NCI-H446 (cell line): Measurements from ENCODE around the gene CMKLR1.

ENCODE experiments used
- DNase-seq, 2 experiments: peaks; one replicate each; lab custom pipeline; 2025; lab: John Stamatoyannopoulos, UW

The CMKLR1 gene

DNA sequence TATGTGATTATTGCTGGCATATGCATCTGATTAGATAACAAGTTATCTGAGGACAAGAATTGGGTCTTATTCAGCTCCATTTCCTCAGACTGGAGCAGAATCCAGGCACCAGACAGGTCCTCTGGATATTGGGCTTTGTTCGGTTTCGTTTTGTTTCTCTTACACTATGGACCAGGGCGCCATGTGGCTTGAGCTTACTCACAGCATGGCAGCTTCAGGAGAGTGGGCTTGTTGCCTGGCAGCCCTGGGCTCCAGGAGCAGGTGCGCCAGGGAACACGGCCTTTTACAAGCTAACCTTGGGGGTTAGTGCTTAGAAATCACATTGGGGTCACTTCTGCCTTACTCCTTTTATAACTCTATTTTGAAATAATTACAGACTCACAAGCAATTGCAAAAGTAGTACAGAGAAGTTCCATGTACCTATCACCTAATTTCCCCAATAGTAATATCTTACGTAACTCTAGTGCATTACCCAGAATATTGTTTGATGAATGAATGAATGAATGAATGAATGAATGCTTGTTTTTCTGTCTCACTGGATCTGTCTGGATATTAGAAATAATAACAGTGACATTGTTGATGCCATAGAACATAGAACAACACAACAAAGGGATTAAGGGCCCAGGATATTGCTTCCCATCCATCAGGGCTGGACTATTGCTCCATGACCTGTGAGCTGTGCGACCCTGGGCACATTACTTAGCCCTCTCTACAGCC lies 39.0 kb downstream of the CMKLR1 start:
- DNase-seq: no peak

DNA sequence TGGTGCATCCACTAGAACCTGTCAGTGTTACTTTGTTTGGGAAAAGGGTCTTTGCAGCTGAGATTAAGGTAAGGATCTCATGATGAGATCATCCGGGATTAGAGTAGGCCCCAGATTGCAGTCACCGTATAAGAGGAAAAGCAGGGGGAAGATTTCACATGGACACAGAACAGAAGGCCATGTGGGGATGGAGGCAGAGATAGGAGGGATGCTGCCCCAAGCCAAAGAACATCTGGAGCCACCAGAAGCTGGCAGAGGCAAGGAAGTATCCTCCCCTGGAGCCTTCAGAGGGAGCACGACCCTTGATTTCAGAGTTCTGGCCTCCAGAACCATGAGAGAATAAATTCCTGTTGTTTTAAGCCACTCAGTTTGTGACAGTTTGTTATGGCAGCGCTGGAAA lies 39.6 kb downstream of the CMKLR1 start:
- no peak for DNase-seq

DNA sequence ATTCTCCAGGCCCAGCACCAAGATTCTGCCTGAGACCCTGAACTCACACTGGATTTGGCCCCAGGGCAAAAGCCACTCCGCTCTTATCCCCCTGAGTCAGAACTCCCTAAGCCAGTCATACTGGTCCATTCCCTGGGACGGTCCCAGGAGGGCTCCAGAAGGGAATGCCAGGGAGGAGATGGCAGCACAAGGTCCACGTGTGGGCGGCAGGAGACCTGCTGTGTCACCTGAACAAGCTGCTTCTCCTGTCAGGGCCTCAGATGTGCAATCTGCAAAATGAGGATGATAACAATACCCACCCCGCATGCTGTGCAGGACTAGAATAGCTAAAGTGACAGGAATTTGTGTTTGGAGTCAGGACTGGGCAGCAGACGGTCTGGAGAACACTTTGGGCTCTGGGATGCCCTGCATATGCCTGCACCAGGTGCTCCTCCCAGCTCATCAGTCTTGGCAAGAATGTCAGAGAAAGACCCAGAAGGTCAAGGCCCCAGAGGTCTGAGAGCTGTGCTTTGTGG lies 40.3 kb downstream of the CMKLR1 start:
- no peak for DNase-seq

DNA sequence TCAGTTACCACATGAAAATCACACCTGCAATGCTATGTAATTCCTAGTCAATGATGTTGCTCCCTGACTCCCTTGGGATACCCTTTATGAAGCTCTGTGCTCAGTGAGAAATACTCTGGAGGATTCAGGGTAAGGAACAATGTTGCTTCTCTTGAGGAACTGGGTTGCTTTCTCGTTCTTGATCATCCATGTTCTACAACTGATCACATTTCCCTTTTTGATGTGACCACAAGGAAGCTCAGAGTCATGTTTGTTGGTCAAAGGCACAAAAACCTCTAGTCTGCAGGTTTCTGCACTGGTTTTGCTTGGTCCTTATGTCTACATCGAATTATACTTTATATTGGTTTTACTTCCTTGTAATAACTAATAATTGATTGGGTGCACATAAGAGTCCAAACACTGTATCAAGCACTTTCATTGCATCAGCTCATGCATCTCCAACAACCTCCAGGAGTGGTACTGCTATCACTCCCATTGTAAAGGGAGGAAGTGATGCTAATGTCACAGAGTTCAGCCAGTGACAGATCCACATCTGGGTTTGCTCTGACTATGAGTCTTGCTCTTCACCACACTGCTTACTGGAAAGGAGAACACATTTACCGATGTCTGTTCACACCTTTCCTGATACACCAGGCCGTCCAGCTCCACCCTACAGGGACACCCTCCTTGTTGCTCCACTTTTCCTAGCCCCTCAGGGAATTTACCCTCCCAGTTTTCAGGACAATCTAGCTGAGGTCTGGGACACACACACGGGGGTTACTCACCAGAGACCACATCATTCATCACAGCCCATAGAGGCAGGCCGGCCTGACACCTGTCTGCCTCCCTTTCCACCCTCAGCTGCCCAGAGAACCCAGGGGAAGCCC lies 41.0 kb downstream of the CMKLR1 start:
- DNase-seq: no peak

DNA sequence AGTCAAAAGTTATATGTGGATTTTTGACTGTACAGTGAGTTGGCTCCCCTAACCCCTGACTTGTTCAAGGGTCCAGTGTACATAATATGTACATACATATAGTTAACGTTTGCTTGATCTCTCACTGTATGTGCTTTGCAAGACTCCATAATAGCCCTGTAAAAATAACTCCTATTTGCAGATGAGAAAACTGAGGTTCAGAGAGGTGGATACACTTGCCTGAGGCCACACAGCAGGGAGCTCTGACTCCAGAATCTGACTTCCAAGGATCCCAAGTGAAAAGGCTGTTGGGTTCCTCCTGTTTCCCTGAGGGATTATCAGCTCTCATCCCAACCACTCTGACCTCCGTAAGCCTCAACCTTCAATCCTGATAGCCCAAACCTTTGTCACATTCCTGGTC lies 41.7 kb downstream of the CMKLR1 start:
- DNase-seq: no peak

DNA sequence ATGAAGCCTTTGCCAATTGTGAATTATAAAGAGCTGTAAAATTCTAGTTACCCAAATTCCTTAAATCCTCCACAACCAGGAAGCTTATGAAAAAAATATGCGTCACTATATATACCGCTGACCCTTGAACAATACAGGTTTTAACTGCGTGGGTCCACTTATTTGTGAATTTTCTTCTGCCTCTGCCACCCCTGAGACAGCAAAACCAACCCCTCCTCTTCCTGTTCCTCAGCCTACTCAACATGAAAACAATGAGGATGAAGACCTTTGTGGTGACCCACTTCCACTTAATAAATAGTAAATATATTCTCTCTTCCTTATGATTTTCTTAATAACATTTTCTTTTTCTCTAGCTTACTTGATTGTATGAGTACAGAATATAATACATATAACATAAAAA lies 42.2 kb downstream of the CMKLR1 start:
- no peak for DNase-seq

DNA sequence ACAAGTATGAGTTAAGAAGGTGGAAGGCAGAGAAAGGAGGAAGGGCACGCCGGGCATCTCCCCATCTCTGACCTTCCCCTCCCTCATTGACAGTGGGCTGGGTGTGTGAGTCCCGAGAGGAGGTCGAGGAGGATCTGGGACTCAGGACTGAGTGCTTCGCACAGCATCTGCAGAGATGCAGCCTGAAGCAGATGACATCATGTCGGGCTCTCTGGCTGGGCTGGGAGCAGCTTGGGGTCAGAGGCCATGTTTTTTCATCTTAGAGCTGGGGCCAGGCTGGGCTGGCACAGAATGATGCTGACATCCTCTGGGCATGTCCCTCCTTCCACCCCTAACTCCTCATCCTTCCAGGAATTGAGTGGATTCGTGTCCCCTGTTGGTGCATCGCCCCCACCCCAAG lies 43.5 kb downstream of the CMKLR1 start:
- no peak for DNase-seq

DNA sequence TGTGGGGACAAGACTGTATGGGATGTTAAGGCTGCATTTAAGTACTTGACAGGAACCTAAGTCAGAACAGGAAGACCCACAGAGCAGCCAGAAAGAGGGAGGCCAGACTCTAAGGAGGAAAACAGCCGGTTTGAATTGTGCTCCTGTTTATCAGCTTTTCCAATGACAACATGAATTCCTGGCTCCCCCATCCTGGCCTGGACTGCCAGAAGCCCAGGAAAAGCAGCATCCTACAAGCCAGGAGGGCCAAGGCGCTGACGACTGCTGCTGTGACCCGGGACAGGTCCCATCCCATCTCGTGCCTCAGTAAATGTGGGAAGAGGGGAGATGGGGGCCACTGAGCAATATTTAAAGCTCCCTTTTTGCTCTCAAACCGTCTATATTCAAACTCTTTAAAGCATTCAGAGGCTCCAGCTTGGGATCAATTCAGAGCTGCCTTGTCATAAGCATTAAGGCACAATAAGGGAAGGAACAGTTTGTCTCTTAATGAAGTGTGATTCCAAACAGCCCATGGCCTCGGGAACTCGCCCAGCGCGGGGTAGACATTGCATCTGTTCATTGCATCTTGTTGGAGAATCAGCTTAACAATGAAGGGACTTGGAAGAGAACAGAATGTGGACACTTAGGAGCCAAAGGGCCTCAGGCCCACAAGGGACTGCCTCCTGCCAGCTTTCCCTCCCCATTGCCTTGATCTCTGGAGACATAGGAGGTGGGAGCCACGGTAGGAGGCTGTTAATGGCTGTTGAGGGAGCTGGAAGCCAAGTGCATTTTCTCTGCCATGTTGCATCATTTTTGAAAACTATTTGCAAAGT lies 49.6 kb downstream of the CMKLR1 start:
- peak in 1 of 2 experiments; percentile 34 for DNase-seq

DNA sequence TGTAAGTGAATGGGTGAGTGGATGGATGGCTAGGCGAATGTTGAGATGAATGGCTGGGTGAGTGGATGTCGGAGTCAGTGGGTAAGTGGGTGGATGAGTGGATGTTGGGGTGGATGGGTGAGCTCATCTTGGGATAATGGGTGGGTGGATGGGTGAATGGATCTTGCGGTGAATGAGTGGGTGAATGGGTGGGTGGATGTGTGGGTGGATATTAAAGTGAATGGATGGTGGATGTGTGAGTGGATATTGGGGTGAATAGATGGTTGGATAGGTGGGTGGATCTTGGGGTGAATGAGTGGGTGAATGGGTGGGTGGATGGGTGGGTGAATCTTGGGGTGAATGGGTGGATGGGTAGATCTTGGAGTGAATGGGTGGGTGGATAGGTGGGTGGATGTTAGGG lies 51.9 kb downstream of the CMKLR1 start:
- DNase-seq: no peak

DNA sequence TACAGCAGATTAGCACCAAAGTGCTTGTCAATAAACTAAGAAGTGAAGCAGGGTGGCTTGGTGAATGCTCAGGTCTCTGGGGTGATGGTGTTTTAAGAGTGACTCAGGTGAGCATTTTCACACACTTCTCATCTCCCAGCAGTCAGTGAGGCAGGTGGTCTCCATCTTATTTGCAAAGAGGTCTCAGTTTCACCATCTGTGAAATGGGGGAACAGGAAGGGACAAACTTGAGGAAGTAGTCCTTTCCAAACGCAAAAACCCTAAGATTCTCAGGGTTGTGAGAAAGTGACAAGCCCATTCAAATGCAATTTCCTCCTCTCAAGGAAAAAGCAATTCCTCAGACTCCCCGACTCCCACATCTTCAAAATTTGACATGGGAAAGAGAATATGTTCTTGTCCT lies 54.1 kb downstream of the CMKLR1 start:
- no peak for DNase-seq

DNA sequence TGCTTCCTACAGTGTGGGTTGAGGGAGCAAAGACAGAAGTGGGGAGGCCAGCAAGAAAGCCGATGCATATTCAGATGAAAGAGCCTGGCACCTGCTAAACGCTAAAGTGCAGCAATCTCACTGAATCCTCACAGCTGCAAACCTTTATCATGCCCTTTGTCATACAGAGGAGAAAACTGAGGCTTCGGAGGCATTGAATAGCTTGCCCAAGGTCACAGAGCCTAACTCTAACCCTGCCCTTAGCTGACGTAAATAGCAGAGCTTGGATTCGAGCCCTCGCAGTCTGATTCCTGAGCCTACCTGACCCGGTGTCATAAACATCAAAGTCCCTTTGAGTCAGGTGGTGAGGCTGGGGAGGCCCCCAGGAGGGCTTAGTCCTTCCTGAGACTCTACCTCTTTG lies 54.9 kb downstream of the CMKLR1 start:
- DNase-seq: no peak

DNA sequence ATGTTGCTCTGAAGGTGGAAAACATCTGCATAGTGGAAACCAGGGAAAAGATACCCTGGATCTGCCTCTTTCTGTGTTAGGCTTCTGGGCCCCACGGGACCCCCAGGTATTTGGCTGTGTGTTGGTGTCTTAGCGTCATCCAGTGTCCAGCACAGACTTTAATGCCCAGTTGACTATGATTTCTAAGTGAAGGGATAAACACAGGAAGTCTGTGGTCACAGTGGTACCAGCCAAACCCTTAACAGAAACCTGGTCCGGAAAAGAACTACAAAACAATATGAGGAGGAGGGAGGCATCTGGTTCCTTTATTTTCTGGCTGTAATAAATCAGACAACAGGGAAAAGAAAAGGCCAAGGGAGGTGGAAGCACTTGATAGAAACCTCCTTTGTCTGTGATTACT lies 56.4 kb downstream of the CMKLR1 start:
- DNase-seq: no peak

DNA sequence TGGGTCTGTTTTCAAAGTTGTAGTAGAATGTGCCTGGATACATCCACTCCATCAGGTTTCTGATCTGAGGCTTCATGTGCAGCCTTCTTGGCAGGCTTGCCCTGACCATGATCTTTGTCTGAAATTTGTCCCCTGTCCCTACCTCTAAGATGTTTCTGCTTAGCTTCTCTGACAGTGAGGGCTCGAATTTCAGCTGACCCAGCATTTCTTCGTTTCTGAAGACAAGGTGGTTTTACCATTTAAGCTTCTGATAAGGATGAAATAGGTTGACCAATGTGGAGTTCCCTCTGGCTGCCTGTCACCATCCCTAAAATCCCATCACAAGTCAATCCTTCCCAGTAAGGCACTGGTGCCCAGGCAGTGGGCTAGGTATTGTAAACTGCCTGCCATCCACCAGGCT lies 57.0 kb downstream of the CMKLR1 start:
- no peak for DNase-seq

DNA sequence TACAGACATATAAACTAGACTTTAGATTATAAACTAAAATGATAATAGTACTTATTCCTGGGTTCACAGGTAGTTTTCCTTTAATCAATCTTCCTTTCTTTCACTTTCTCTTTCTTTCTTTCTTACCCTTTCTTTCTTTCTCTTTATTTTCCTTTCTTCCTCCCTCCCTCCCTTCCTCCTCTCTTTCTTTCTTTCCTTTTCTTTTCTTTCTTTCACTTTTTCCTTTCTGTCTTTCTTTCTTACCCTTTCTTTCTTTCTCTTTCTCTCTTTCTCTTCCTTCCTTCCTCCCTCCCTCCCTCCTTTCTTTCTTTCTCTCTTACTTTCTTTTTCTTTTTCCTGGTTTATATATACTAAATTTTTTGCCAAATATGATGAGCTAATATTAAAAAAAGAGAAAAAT lies 61.5 kb downstream of the CMKLR1 start:
- no peak for DNase-seq

DNA sequence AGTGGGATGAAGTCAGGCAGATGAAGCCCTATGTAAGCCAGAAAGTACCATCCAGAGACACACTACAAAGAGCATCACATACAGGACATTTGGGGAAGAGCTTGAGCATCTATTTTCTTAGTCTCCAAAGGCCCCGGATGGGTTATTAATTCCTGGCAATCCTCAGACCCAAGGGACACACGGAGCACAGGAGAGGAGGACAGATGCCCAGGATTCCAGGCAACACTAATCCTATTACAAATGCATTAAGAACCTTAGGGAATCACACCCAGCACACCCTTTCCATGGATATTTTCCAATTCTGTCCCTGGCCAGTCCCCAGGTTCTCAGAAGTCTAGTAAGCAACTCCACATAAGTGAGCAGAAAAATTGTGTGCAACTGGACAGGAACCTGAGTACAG lies 65.9 kb downstream of the CMKLR1 start:
- peak; percentile 12 to 51 for DNase-seq

DNA sequence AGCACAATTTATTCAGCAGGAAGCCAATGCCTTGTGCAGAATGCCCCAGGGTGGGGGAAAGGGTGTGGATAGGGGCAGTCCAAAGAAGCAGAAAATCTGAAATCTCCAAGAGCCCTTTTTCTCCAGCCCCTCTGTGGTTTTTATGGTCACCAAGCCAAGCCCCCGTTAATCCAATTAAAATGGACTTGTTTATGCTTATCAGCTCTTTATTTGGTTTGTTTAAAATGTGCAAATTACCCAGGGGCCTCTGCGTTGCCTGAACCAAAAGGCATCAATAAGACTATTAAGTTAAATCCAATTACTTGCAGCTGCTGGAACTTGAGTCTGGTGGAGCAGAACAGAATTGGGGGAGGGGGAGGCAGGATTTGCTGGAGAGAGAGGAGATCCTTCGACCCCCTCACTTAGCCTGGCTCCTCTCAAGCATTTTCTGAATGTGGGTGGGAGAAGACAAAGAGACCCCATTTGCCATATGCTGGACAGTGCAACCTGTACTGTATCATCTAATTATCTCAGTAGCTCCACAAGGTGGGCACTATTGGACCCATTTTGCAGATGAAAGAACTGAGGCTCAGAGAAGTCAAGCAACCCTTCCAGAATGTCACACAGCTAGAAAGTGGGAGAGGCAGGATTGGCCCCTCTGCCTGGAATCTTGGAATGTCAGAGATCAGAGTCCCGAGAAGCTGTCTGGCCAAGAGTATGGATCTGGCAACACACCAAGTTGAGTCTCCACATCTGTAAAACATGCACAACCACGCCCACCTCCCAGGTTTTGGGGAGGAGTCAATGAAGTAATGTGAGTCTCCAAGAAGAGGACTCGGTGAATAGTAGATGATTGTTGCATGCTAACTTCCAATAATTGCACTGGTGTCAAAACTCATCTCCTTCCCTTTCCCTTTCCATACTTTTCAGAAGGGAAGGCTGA lies 66.9 kb downstream of the CMKLR1 start:
- DNase-seq: no peak

DNA sequence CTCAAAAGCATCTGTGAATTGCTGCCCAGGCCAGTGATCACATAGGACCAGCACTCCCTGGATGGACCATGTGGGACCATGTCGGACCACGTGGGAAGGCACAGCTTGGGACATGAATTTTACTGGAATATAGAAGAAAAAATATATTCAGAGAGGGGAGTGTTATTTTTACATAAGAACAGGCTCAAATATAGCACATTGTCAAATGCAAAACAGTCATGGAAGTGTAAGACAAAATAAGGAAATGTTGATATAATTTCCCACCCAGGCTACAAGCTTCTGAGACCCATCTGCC lies 68.3 kb downstream of the CMKLR1 start:
- no peak for DNase-seq

DNA sequence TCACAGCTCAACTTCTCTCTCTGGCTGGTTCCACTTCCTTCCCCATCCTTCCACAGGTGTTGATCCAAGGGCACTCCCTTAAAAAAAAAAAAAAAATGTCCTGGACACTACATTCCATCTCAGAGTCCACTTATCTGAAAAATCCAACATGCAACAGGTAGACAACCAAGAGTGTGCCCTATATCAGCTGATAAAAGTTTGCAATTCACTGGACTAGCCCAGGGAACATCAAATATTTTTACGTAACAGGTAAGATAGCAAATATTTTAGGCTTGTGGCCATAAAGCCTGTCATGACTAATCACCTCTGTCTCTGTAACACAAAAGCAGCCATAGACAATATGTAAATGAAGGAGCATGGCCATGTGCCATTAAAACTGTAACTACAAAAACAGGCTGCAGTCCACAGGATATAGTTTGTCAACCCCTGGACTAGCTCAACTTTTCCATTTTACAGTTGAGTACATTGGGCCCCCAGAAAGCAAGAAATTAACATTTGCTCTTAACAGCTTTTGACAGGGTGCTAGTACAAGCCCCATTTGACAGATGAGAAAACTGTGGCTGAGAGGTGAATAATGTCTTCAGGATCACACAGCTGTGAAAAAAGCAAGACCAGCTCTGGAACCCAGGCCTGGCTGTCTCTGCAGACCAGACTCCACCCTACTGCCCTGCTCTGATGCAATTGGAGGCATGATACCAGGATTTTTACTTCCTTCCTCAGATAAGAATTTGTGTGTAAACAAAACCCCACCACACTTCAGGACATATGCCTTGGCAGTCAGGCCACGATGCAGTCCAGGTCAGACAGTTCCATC lies 68.9 kb downstream of the CMKLR1 start:
- DNase-seq: no peak

DNA sequence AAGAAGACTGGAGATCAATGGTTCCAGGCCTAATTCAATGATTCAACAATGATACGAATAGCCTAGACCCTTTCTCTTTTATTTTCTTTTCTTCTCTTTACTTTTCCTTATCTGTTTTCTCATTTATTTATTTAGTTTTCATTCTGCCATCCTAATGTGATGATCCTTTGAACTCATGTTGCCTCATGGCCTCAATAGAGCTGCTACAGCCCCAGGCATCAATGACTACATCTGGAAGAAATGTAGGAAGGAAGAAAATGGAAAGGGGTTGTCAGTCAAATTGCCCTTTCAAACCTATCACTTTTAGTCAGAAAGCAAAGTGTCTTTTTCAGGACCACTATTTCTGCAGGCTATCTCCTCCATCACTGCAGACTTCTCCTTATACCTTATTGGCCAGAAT lies 69.9 kb downstream of the CMKLR1 start:
- no peak for DNase-seq

DNA sequence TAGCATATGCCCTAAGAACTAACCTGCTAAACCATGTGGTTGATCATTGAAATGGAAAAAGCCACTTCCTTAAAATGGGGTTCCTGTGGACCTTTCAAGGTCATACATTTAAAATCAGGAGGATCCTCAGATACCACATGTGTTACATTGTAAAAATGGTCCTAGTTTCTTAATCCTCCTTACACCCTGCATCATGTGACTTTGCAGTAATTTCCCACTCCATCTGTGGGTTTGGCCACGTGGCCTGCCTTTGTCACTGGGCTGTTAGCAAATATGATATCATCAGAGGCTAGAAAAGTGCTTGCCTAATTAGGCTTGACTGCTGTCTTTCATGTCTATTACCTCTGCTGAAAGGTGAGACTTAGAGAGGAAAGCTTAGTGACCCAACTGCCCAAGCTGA lies 70.7 kb downstream of the CMKLR1 start:
- DNase-seq: no peak

DNA sequence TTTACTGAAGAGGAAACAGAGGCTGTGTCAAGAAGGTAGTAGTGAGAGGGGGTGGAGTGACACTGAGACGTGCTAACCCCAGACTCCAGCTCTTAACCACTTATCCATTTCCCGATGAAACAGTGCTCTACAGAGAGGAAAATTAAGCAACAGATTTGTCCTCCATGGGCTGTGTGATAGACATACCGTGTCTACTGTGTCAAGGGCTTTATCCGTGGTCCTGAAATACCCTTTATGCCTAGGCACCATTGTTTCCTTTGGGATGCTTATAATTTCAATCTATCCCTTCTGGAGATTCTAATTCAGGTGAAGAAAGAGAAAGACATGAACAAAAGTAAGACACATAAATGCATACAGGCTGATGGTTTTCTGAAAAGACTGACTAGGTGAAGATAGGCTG lies 71.7 kb downstream of the CMKLR1 start:
- no peak for DNase-seq
